Peyer's patch (tissue), 4 donors: Measurements from ENCODE around the gene CDH2. TPM values are rescaled to one million over a fixed set of nuclear protein-coding genes. Genes with fewer than 3 reads are reported as not detected.
A peak's percentile ranks its signal among the peaks of the same experiment; 100 is the strongest.

Experiments
- DNase-seq, 3 donors: peaks; one replicate each; pipeline ENCODE4 v3.0.0-alpha.2; 2017 to 2019
- H3K27ac ChIP-seq, 4 donors: fragments of 200-600 bp; sonication (generic); one replicate each; pipeline ENCODE4 v1.5.1; 2016 to 2019
- H3K27me3 ChIP-seq, 2 donors: fragments of 200-600 bp; sonication (generic); one replicate each; pipeline ENCODE4 v1.5.1; 2019
- H3K36me3 ChIP-seq, 3 donors: fragments of 200-600 bp; sonication (generic); one replicate each; pipeline ENCODE4 v1.5.1; 2016 to 2019
- H3K4me1 ChIP-seq, 4 donors: fragments of 200-600 bp; sonication (generic); one replicate each; pipeline ENCODE4 v1.5.1; 2016 to 2019
- H3K4me3 ChIP-seq, 4 donors: fragments of 200-600 bp; sonication (generic); 1 replicate in 3 of 4; 2 replicates in 1 of 4; pipeline ENCODE4 v1.5.1; 2016 to 2019; ENCODE audit warnings: mild to moderate bottlenecking in 1 of 4
- H3K9me3 ChIP-seq, 4 donors: fragments of 200-600 bp; sonication (generic); one replicate each; pipeline ENCODE4 v1.5.1; 2016 to 2019; ENCODE audit warnings: mild to moderate bottlenecking in 1 of 4
- CTCF ChIP-seq, 6 experiments: fragments of 450-650 bp in 4 of 6; fragments of 200-600 bp in 2 of 6; sonication (generic) in 1 of 6; IDR thresholded peaks; one replicate each; pipeline ENCODE4 v1.5.1; 2017 to 2019; ENCODE audit warnings: antibody characterized with exemption in 6 of 6, mild to moderate bottlenecking in 3 of 6, moderate library complexity in 1 of 6
- POLR2A ChIP-seq, 2 donors: fragments of 450-650 bp; IDR thresholded peaks; one replicate each; pipeline ENCODE4 v1.5.1; 2017; ENCODE audit warnings: antibody characterized with exemption in 2 of 2, mild to moderate bottlenecking in 2 of 2, moderate library complexity in 2 of 2
- total RNA-seq, 4 donors: library from RNA; depleted of rRNA; stranded (reverse); fragments of >200 nt; gene quantifications; one replicate each; pipeline ENCODE4 v1.1.0, GENCODE V29; 2016

CDH2 gene
- total RNA-seq, 4 donors from 2014 or later, result 0.66 to 1.3 TPM; not detected in 2

GRCh38 chr18:28181616-28182015, 4.7 kb upstream of the CDH2 start:
- Histone ChIP-seq H3K27ac (no peak overlapping the region), H3K27me3 (no peaks in the 10 kb centered on the region), H3K4me3 (no peak overlapping the region), H3K36me3 (no peaks in the 10 kb centered on the region), H3K9me3 (peaks cover 0 to 5% (median 0%) of the 10 kb centered on the region in 4 donors), H3K4me1 (peaks cover 0 to 7% (median 0%) of the 10 kb centered on the region in 4 donors)
- TF ChIP-seq POLR2A (IDR thresholded peaks at IDR 0.05), result no peak
- no peak for DNase-seq

- peak overlapping the region in 1 of 4 donors; percentile 48 for H3K4me3 ChIP-seq
Observed at GRCh38 chr18:28178720-28179119, 1.8 kb upstream of the CDH2 start.

GRCh38 chr18:28177828-28178635, 1.1 kb upstream of the CDH2 start:
- Histone ChIP-seq H3K4me1 (peaks cover 0 to 22% (median 0%) of the 10 kb centered on the region in 4 donors), H3K4me3 (peak overlapping the region in 3 of 4 donors; percentile 26 to 50 (median 48)), H3K27ac (peak overlapping the region in 1 of 4 donors; percentile 9), H3K27me3 (peaks cover 0 to 15% of the 10 kb centered on the region in 2 donors), H3K9me3 (peaks cover 0 to 5% (median 0%) of the 10 kb centered on the region in 4 donors), H3K36me3 (no peaks in the 10 kb centered on the region)
- TF ChIP-seq CTCF (IDR thresholded peaks at IDR 0.05) (no peak), POLR2A (IDR thresholded peaks at IDR 0.05) (no peak)
- peak in 1 of 3 donors; percentile 45 for DNase-seq

More at GRCh38 chr18:28178720-28179119, 1.8 kb upstream of the CDH2 start:
- Histone ChIP-seq H3K36me3 (no peaks in the 10 kb centered on the region), H3K27ac (no peak overlapping the region), H3K4me1 (peaks cover 0 to 22% (median 0%) of the 10 kb centered on the region in 4 donors), H3K27me3 (peaks cover 0 to 15% of the 10 kb centered on the region in 2 donors), H3K9me3 (peaks cover 0 to 5% (median 0%) of the 10 kb centered on the region in 4 donors)
- no peak for DNase-seq
- TF ChIP-seq POLR2A (IDR thresholded peaks at IDR 0.05), result no peak
- no peak for TF ChIP-seq CTCF (IDR thresholded peaks at IDR 0.05)

- no peak for TF ChIP-seq CTCF (IDR thresholded peaks at IDR 0.05)
- no peak for TF ChIP-seq POLR2A (IDR thresholded peaks at IDR 0.05)
- DNase-seq, result no peak
- peaks cover 0 to 5% (median 0%) of the 10 kb centered on the region in 4 donors for H3K9me3 ChIP-seq
- H3K36me3 ChIP-seq, result no peaks in the 10 kb centered on the region
- H3K4me3 ChIP-seq, result peak overlapping the region; percentile 17 to 50 (median 37)
- no peak overlapping the region for H3K27ac ChIP-seq
- H3K27me3 ChIP-seq, result peaks cover 0 to 15% of the 10 kb centered on the region in 2 donors
- peaks cover 0 to 22% (median 0%) of the 10 kb centered on the region in 4 donors for H3K4me1 ChIP-seq
Observed at GRCh38 chr18:28176698-28176947, 307 bp downstream of the CDH2 start.

GRCh38 chr18:28175930-28176697, 816 bp downstream of the CDH2 start:
- peaks cover 0 to 22% (median 0%) of the 10 kb centered on the region in 4 donors for H3K4me1 ChIP-seq
- peaks cover 0 to 5% (median 0%) of the 10 kb centered on the region in 4 donors for H3K9me3 ChIP-seq
- no peak overlapping the region for H3K27ac ChIP-seq
- H3K27me3 ChIP-seq, result peaks cover 0 to 15% of the 10 kb centered on the region in 2 donors
- H3K4me3 ChIP-seq, result peak overlapping the region in 3 of 4 donors; percentile 26 to 50 (median 48)
- DNase-seq, result no peak
- H3K36me3 ChIP-seq, result no peaks in the 10 kb centered on the region
- TF ChIP-seq CTCF (IDR thresholded peaks at IDR 0.05) (no peak), POLR2A (IDR thresholded peaks at IDR 0.05) (no peak)
